DOHH2 (cell line): ENCODE data around the gene ARRDC3.
A peak's percentile ranks its signal among the peaks of the same experiment; 100 is the strongest.

Experiments
- H3F3A ChIP-seq: fragments of 200-600 bp; sonication (generic), shearing (Covaris generic); 2 replicates; pipeline ENCODE4 v1.6.0; 2016; ENCODE audit warnings: antibody characterized with exemption, mild to moderate bottlenecking; ENCODE audit not compliant: control insufficient read depth, insufficient read depth
- H3K27ac ChIP-seq: fragments of 200-600 bp; sonication (generic); 2 replicates; pipeline ENCODE4 v1.5.1; 2014; ENCODE audit warnings: low read depth, mild to moderate bottlenecking, low read length, moderate library complexity
- H3K27me3 ChIP-seq: fragments of 200-600 bp; sonication (generic); 2 replicates; pipeline ENCODE4 v1.6.1; 2014; ENCODE audit warnings: mild to moderate bottlenecking, low read length, mixed read lengths; ENCODE audit not compliant: control insufficient read depth
- H3K36me3 ChIP-seq: fragments of 200-600 bp; sonication (generic); 2 replicates; pipeline ENCODE4 v1.6.1; 2014; ENCODE audit warnings: mild to moderate bottlenecking, low read length, moderate library complexity, mixed read lengths; ENCODE audit not compliant: control insufficient read depth
- H3K4me1 ChIP-seq: fragments of 200-600 bp; sonication (generic); 2 replicates; pipeline ENCODE4 v1.6.1; 2014; ENCODE audit warnings: mild to moderate bottlenecking, low read length, mixed read lengths; ENCODE audit not compliant: control insufficient read depth
- H3K4me2 ChIP-seq: fragments of 200-600 bp; sonication (generic); 2 replicates; pipeline ENCODE4 v1.6.0; 2014; ENCODE audit warnings: mild to moderate bottlenecking, low read length, moderate library complexity
- H3K4me3 ChIP-seq: fragments of 200-600 bp; sonication (generic); 2 replicates; pipeline ENCODE4 v1.5.1; 2014; ENCODE audit warnings: mild to moderate bottlenecking, low read length, mixed read lengths
- H3K79me2 ChIP-seq: fragments of 200-600 bp; sonication (generic); 2 replicates; pipeline ENCODE4 v1.6.1; 2014; ENCODE audit warnings: mild to moderate bottlenecking, low read length, mixed read lengths; ENCODE audit not compliant: control insufficient read depth
- H3K9me2 ChIP-seq: fragments of 200-600 bp; sonication (generic); replicated peaks from 2 replicates; pipeline ENCODE4 v1.6.1; 2014; ENCODE audit warnings: mild to moderate bottlenecking, low read length, mixed read lengths; ENCODE audit not compliant: control insufficient read depth
- H3K9me3 ChIP-seq: fragments of 200-600 bp; sonication (generic); 2 replicates; pipeline ENCODE4 v1.6.1; 2014; ENCODE audit warnings: antibody characterized with exemption, low read length, mixed read lengths; ENCODE audit not compliant: control insufficient read depth, insufficient read depth
- H4K20me1 ChIP-seq: fragments of 200-600 bp; sonication (generic); 2 replicates; pipeline ENCODE4 v1.6.0; 2014; ENCODE audit warnings: low read depth, mild to moderate bottlenecking, antibody characterized with exemption, low read length, moderate library complexity; ENCODE audit not compliant: control insufficient read depth, insufficient read depth
- EZH2phosphoT487 ChIP-seq: fragments of 200-600 bp; sonication (generic); IDR thresholded peaks from 2 replicates; pipeline ENCODE4 v1.6.1; 2017; ENCODE audit warnings: borderline replicate concordance, mild to moderate bottlenecking, antibody characterized with exemption, low read length, moderate library complexity, mixed read lengths
- TF ChIP-seq, protein P1 (sequence below): fragments of 200-600 bp; sonication (generic); IDR thresholded peaks from one replicate; pipeline ENCODE4 v1.5.1; 2014; ENCODE audit warnings: antibody characterized with exemption, mild to moderate bottlenecking, low read depth, low read length; ENCODE audit not compliant: poor library complexity, severe bottlenecking

ARRDC3 gene

GRCh38 chr5:91361790-91362189, 21.3 kb downstream of the ARRDC3 start:
- H3K4me2 ChIP-seq = peak overlapping the region; percentile 64
- H3K9me2 ChIP-seq = no peaks in the 10 kb centered on the region
- no peaks in the 10 kb centered on the region for H3K9me3 ChIP-seq
- H3K79me2 ChIP-seq = no peaks in the 10 kb centered on the region
- H3K27ac ChIP-seq = peak overlapping the region; percentile 86
- TF ChIP-seq EZH2phosphoT487 = no peak
- TF ChIP-seq, protein P1, sequence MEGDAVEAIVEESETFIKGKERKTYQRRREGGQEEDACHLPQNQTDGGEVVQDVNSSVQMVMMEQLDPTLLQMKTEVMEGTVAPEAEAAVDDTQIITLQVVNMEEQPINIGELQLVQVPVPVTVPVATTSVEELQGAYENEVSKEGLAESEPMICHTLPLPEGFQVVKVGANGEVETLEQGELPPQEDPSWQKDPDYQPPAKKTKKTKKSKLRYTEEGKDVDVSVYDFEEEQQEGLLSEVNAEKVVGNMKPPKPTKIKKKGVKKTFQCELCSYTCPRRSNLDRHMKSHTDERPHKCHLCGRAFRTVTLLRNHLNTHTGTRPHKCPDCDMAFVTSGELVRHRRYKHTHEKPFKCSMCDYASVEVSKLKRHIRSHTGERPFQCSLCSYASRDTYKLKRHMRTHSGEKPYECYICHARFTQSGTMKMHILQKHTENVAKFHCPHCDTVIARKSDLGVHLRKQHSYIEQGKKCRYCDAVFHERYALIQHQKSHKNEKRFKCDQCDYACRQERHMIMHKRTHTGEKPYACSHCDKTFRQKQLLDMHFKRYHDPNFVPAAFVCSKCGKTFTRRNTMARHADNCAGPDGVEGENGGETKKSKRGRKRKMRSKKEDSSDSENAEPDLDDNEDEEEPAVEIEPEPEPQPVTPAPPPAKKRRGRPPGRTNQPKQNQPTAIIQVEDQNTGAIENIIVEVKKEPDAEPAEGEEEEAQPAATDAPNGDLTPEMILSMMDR = no peak
- peaks cover 51% of the 10 kb centered on the region for H3K4me1 ChIP-seq
- no peaks in the 10 kb centered on the region for H4K20me1 ChIP-seq
- H3K27me3 ChIP-seq = no peaks in the 10 kb centered on the region
- peak overlapping the region; percentile 46 for H3K4me3 ChIP-seq
- no peaks in the 10 kb centered on the region for H3K36me3 ChIP-seq
- peaks cover 27% of the 10 kb centered on the region for H3F3A ChIP-seq

DNA sequence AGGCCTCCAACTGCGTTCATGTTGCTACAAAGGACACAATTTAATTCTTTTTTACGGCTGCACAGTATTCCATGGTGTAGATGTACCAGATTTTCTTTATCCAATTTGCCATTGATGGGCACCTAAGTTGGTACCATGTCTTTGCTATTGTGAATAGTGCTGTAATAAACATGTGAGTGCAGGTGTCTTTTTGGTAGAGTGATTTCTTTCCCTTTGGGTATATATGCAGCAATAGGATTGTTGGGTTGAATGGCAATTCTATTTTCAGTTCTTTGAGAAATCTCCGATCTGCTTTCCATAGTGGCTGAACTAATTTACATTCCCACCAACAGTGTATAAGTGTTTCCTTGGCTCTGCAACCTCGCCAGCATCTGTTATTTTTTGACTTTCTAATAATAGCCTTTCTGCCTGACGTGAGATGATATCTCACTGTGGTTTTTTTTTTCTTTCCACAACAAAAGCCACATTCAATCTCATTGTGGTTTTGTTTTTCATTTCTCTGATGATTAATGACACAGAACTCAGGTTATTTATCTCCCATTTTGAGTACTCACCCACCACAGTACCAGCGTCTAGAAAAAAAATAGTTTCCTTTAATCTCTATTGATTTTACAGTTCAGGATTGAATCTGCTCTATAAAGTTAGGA, 21.9 kb downstream of the ARRDC3 start:
- no peaks in the 10 kb centered on the region for H3K79me2 ChIP-seq
- no peaks in the 10 kb centered on the region for H3K36me3 ChIP-seq
- H3K27ac ChIP-seq = peak overlapping the region; percentile 86
- no peaks in the 10 kb centered on the region for H3K27me3 ChIP-seq
- no peaks in the 10 kb centered on the region for H4K20me1 ChIP-seq
- H3K4me3 ChIP-seq = peak overlapping the region; percentile 46
- H3K4me2 ChIP-seq = peak overlapping the region; percentile 64
- peaks cover 24% of the 10 kb centered on the region for H3F3A ChIP-seq
- TF ChIP-seq EZH2phosphoT487 = no peak
- TF ChIP-seq, protein P1 = no peak
- no peaks in the 10 kb centered on the region for H3K9me2 ChIP-seq
- peaks cover 51% of the 10 kb centered on the region for H3K4me1 ChIP-seq
- H3K9me3 ChIP-seq = no peaks in the 10 kb centered on the region

DNA sequence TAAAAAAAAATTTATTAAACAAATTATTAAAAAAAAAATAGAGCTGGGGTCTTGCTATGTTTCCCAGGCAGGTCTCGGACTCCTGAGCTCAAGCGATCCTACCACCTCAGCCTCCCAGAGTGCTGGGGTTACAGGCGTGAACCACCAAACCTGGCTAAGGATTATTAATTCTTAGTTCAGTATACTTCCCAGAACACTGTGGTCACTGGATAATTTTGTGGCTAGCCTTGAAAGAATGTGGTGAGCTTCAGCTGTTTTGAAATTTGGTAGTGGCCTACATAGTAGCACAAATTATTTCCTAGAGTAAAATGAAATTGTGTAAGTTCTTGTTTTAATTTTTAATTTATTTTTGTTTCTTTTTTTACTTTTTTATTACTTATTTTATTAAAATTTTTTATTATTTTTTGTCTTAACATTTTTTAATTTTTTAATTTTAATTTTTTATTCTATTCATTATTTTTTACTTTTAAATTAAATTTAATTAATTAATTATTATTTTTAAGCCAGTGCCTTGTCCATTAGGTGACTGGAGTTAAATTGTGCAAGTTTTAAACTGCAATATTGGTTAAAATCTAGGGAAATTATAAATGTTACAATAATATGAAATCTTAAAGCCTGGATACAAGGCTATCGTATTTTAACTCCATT, 23.0 kb downstream of the ARRDC3 start:
- H3K36me3 ChIP-seq = no peaks in the 10 kb centered on the region
- H3K9me3 ChIP-seq = no peaks in the 10 kb centered on the region
- peak overlapping the region; percentile 86 for H3K27ac ChIP-seq
- no peaks in the 10 kb centered on the region for H3K9me2 ChIP-seq
- H3K79me2 ChIP-seq = no peaks in the 10 kb centered on the region
- H4K20me1 ChIP-seq = no peaks in the 10 kb centered on the region
- peak overlapping the region; percentile 64 for H3K4me2 ChIP-seq
- H3F3A ChIP-seq = peaks cover 20% of the 10 kb centered on the region
- TF ChIP-seq EZH2phosphoT487 = no peak
- TF ChIP-seq, protein P1 = no peak
- H3K4me3 ChIP-seq = peak overlapping the region; percentile 46; the same call in 1 of the 2 replicates
- H3K27me3 ChIP-seq = no peaks in the 10 kb centered on the region
- H3K4me1 ChIP-seq = peaks cover 62% of the 10 kb centered on the region
